NCI-H82 treated with DMSO at 0.1 percent for 48 hours (cell line): ENCODE data around the gene DMAP1.

ENCODE experiments used
- DNase-seq: peaks from one replicate; lab custom pipeline; 2025; ENCODE audit not compliant: unreplicated experiment; lab: John Stamatoyannopoulos, UW

DMAP1 gene

GRCh38 chr1:44227211-44227610 is 13.9 kb downstream of the DMAP1 start:
- DNase-seq = no peak

GRCh38 chr1:44228218-44228617 is 14.9 kb downstream of the DMAP1 start:
- DNase-seq = no peak

GRCh38 chr1:44229435-44230167 is 16.3 kb downstream of the DMAP1 start:
- no peak for DNase-seq

- no peak for DNase-seq
These were observed 17.5 kb downstream of the DMAP1 start for GRCh38 chr1:44230796-44231195.

GRCh38 chr1:44233593-44233992 is 20.3 kb downstream of the DMAP1 start:
- no peak for DNase-seq

- peak; percentile 74 for DNase-seq
These were observed 22.5 kb downstream of the DMAP1 start for GRCh38 chr1:44235808-44236207.

- DNase-seq = no peak
These were observed 23.4 kb downstream of the DMAP1 start for GRCh38 chr1:44236490-44237272.

- DNase-seq = peak; percentile 89
These were observed 24.6 kb downstream of the DMAP1 start for GRCh38 chr1:44237721-44238457.

- no peak for DNase-seq
These were observed 25.4 kb downstream of the DMAP1 start for GRCh38 chr1:44238660-44239059.

- no peak for DNase-seq
These were observed 26.2 kb downstream of the DMAP1 start for GRCh38 chr1:44239331-44239960.

- no peak for DNase-seq
These were observed 26.7 kb downstream of the DMAP1 start for GRCh38 chr1:44239961-44240371.

GRCh38 chr1:44240802-44241671 is 27.8 kb downstream of the DMAP1 start:
- peak; percentile 46 for DNase-seq

GRCh38 chr1:44242746-44243145 is 29.5 kb downstream of the DMAP1 start:
- DNase-seq = no peak

GRCh38 chr1:44243782-44244495 is 30.7 kb downstream of the DMAP1 start:
- no peak for DNase-seq

GRCh38 chr1:44244986-44245385 is 31.7 kb downstream of the DMAP1 start:
- no peak for DNase-seq

GRCh38 chr1:44246806-44247205 is 33.5 kb downstream of the DMAP1 start:
- no peak for DNase-seq

- no peak for DNase-seq
These were observed 36.3 kb downstream of the DMAP1 start for GRCh38 chr1:44249543-44249942.

GRCh38 chr1:44250068-44250781 is 37.0 kb downstream of the DMAP1 start:
- DNase-seq = no peak

- no peak for DNase-seq
These were observed 38.2 kb downstream of the DMAP1 start for GRCh38 chr1:44251486-44251885.
